ENCODE data around the gene ETDC.
"Not testable (repeated sequence)": the region's sequence is repeated elsewhere in the genome, so short reads cannot be mapped to it uniquely, and the experiment has no call there.

The ETDC gene

DNA sequence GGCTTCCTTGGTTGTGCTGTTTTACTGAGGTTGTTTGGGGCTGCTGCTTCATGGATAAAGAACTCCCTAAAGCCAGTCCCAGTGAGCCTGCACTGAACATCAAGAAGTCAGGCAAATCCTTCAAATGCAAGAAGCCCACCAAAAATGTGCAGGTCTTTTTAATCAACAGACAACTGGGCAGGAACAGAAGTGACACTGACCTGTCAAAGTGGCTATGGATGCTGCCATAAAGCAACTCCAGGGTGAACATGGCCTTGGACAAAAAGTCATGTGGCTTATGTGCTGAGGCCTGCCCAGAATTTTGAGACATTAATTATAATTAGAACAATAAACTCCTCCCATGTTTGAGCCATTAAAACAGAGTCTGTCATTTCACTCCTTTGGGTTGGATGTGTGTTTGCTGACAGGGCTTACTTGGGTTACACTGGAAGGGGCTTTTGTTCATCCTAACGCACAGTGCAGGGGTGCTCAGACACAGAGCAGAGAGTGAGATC, at the start of gene ETDC:
Gene ETDC, plus strand, starts transcription at position 51 of the 494 bp plus-strand sequence. Its CDS starts 0 bp downstream, at position 51.
- TF ChIP-seq, protein P1, sequence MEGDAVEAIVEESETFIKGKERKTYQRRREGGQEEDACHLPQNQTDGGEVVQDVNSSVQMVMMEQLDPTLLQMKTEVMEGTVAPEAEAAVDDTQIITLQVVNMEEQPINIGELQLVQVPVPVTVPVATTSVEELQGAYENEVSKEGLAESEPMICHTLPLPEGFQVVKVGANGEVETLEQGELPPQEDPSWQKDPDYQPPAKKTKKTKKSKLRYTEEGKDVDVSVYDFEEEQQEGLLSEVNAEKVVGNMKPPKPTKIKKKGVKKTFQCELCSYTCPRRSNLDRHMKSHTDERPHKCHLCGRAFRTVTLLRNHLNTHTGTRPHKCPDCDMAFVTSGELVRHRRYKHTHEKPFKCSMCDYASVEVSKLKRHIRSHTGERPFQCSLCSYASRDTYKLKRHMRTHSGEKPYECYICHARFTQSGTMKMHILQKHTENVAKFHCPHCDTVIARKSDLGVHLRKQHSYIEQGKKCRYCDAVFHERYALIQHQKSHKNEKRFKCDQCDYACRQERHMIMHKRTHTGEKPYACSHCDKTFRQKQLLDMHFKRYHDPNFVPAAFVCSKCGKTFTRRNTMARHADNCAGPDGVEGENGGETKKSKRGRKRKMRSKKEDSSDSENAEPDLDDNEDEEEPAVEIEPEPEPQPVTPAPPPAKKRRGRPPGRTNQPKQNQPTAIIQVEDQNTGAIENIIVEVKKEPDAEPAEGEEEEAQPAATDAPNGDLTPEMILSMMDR (IDR thresholded peaks at IDR 0.05; ENCODE audit: insufficient read depth, low read depth, low read length, missing control alignments), result no peak

DNA sequence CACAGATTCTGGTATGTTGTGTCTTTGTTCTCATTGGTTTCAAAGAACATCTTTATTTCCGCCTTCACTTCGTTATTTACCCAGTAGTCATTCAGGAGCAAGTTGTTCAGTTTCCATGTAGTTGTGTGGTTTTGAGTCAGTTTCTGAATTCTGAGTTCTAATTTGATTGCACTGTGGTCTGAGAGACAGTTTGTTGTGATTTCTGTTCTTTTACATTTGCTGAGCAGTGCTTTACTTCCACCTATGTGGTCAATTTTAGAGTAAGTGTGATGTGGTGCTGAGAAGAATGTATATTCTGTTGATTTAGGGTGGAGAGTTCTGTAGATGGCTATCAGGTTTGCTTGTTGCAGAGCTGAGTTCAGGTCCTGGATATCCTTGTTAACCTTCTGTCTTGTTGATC, 48.3 kb upstream of the ETDC start:
- not testable (repeated sequence) for H3K4me3 ChIP-seq (ENCODE audit: low read length); DNase-seq (ENCODE audit: low read depth)

More for the DNA sequence above, at the start of gene ETDC:
- H3K4me3 ChIP-seq (ENCODE audit: low read length), result no peak within 1 kb of the TSS
- no peak for DNase-seq (ENCODE audit: low read depth)

DNA sequence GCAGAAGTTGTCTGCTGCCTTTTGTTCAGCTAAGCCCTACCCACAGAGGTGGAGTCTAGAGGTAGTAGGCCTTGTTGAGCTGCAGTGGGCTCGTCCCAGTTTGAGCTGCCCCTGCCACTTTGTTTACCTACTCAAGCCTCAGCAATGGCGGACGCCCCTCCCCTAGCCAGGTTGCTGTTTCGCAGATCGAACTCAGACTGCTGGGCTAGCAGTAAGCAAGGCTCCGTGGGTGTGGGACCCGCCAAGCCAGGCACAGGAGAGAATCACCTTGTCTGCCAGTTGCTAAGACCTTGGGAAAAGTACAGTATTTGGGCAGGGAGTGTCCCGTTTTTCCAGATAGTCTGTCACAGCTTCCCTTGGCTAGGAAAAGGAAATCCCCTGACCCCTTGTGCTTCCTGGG, 45.9 kb upstream of the ETDC start:
- not testable (repeated sequence) for H3K4me3 ChIP-seq (ENCODE audit: low read length); DNase-seq (ENCODE audit: low read depth)

DNA sequence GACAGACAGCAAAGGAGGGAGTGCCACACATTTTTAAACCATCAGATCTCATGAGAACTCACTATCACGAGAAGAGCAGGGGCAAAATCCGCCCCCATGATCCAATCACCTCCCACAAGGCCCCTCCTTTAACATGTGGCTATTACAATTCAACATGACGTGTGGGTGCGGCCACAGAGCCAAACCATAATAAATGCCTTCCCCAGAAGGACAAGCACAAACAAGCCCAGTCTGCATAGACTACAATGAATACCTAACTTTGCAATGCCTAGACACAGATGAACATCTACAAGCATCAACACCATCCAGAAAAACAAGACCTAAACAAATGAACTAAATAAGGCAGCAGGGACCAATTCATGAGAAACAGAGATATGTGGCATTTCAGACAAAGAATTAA, 45.1 kb upstream of the ETDC start:
- H3K4me3 ChIP-seq (ENCODE audit: low read length), result no peak overlapping the region
- peak; percentile 86 for DNase-seq (ENCODE audit: low read depth)
- TF ChIP-seq, protein P1 (IDR thresholded peaks at IDR 0.05; ENCODE audit: insufficient read depth, low read depth, low read length, missing control alignments), result no peak

DNA sequence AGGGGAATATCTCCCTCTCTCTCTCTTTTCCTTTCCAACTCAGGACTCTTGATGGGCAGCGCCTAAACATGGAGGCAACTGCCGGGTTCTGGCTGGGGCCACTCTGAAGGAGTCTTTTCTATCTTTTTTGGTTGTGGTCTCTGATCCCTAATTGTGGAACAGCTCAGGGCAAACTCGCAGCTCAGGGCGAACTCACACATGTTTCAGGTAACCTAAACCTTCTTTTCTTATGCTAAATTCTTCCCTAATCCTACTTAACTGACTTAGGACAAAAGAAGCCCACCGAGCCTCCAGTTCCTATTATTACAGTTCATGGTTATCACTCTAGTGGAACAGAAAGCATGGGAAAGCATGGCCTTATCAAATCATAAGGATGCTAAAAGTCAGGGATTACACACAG, 36.1 kb upstream of the ETDC start:
- no peak for DNase-seq (ENCODE audit: low read depth)
- no peak overlapping the region for H3K4me3 ChIP-seq (ENCODE audit: low read length)
- TF ChIP-seq, protein P1 (IDR thresholded peaks at IDR 0.05; ENCODE audit: insufficient read depth, low read depth, low read length, missing control alignments), result no peak

DNA sequence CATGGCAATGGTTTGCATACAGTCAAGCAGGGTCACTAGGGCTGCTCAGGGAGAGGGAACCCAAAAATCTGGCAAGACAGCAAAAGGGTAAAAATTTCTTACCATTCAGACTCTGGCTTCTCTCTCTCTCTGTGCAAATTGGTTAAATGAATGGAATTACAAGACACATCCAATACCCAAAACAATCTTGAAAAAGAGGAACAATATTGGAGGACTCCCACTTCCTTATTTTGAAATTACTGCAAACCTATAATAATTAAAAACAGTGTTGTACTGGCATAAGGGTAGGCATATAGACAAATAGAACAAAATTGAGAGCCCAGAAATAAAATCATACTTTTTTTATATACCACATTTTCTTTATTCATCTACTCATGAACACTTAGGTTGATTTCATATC, 33.3 kb upstream of the ETDC start:
- TF ChIP-seq, protein P1 (IDR thresholded peaks at IDR 0.05; ENCODE audit: insufficient read depth, low read depth, low read length, missing control alignments), result no peak
- no peak overlapping the region for H3K4me3 ChIP-seq (ENCODE audit: low read length)
- DNase-seq (ENCODE audit: low read depth), result no peak

DNA sequence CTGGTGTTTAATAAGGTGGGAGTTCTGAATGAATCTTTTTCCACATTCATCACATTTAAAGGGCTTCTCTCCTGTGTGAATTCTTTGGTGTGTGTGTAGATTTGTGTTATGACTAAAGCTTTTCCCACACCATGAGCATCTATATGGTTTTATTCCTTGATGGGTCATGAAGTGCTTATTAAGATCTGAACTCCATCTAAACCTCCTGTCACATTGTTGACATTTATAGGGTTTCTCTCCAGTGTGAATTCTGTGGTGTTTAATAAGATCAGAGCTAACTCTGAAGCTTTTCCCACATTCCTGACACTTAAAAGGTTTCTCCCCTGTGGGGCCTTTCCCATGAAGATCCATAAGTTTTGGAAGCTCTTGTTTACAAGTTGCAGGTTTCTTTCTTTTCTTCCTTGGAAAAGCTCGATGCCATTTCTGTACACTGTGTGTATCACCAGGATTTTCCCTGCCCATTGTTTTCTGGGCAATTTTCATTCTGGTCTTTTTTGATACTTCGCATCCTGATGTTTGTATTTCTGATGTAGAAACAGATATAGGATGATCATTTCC, 21.9 kb upstream of the ETDC start:
- TF ChIP-seq, protein P1 (IDR thresholded peaks at IDR 0.05; ENCODE audit: insufficient read depth, low read depth, low read length, missing control alignments), result no peak
- DNase-seq (ENCODE audit: low read depth), result no peak
- H3K4me3 ChIP-seq (ENCODE audit: low read length), result no peak overlapping the region

DNA sequence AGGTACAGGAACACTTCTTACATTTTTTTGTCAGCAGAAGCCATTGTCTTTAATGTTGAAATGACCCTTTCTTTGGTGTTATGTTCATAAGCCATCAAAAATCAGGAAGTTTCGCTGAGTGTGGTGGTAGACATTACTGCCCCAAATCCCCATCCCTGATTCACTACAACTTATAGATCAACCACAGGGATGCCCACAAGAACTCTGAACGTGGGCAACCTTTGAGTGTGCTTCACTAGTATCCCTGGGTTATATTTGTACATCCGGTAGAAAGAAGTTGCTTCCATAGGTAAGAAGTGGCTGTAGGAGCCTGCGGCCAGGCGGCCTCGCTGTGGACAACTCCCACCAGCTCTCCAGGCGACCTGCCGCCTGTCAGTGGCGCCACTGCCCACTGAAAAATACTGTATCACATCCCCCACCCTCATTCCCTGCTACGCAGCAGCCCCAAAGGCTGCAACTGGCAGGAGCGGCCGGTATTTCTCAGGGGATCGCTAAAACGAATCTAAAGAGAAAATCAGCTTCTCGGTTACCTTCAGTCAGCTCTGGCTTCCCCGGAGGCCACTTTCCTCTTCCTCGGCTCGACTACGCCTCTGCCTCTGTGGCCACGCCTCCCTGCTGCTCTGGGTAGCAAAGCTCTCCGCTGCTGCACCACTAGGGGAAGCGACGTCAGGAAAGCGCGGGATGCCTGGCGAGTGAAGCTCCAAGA, 13.9 kb upstream of the ETDC start:
- TF ChIP-seq, protein P1 (IDR thresholded peaks at IDR 0.05; ENCODE audit: insufficient read depth, low read depth, low read length, missing control alignments), result peak; percentile 36
- peak overlapping the region; percentile 23 for H3K4me3 ChIP-seq (ENCODE audit: low read length)
- peak; percentile 44 for DNase-seq (ENCODE audit: low read depth)

Measured in epithelial cell of esophagus (primary cell).